Neuronal stem cell (in vitro differentiated cells): Measurements from ENCODE around the gene MOCS1.

ENCODE experiments used
- DNase-seq: peaks from one replicate; pipeline ENCODE4 v3.0.0-alpha.2; 2013; ENCODE audit warnings: low spot score
- H2AFZ ChIP-seq: one replicate; pipeline ENCODE4 v1.6.1; 2013; ENCODE audit warnings: mild to moderate bottlenecking, low read length, inconsistent platforms
- H2AK5ac ChIP-seq: 2 replicates; pipeline ENCODE4 v1.6.1; 2013; ENCODE audit warnings: low read depth, mild to moderate bottlenecking, inconsistent platforms, low read length, moderate library complexity, mixed read lengths
- H2BK120ac ChIP-seq: 2 replicates; pipeline ENCODE4 v1.6.1; 2013; ENCODE audit warnings: low read depth, mild to moderate bottlenecking, inconsistent platforms, low read length, moderate library complexity, mixed read lengths
- H2BK12ac ChIP-seq: one replicate; pipeline ENCODE4 v1.6.1; 2013; ENCODE audit warnings: low read length, inconsistent platforms
- H2BK15ac ChIP-seq: 2 replicates; pipeline ENCODE4 v1.6.1; 2013; ENCODE audit warnings: mild to moderate bottlenecking, low read length, inconsistent platforms, mixed read lengths
- H2BK5ac ChIP-seq: one replicate; pipeline ENCODE4 v1.6.1; 2013; ENCODE audit warnings: inconsistent platforms, mild to moderate bottlenecking, low read length, moderate library complexity
- H3K14ac ChIP-seq: one replicate; pipeline ENCODE4 v1.6.1; 2013; ENCODE audit warnings: low read length, inconsistent platforms
- H3K18ac ChIP-seq: 2 replicates; pipeline ENCODE4 v1.6.1; 2013; ENCODE audit warnings: low read length, inconsistent platforms
- H3K23ac ChIP-seq: 2 replicates; pipeline ENCODE4 v1.6.1; 2013; ENCODE audit warnings: low read depth, mild to moderate bottlenecking, mixed read lengths, low read length, inconsistent platforms; ENCODE audit not compliant: poor library complexity
- H3K27ac ChIP-seq: replicated peaks from 3 replicates; pipeline ENCODE4 v1.5.1; 2013; ENCODE audit warnings: low read length, inconsistent platforms
- H3K27me3 ChIP-seq, 3 experiments: 2 replicates each; pipeline ENCODE4 v1.6.1; 2013; ENCODE audit warnings: low read length in 3 of 3, mild to moderate bottlenecking in 2 of 3, inconsistent platforms in 1 of 3, low read depth in 1 of 3, mixed read lengths in 1 of 3, moderate library complexity in 1 of 3; ENCODE audit not compliant: control insufficient read depth in 3 of 3, insufficient read depth in 3 of 3
- H3K36me3 ChIP-seq, 2 donors: replicated peaks in 1 of 2; 2 replicates each; pipeline ENCODE4 v1.6.1; 2013; ENCODE audit warnings: low read length in 2 of 2; ENCODE audit not compliant: control insufficient read depth in 2 of 2, insufficient read depth in 2 of 2
- H3K4ac ChIP-seq: 2 replicates; pipeline ENCODE4 v1.6.1; 2013; ENCODE audit warnings: inconsistent platforms, mild to moderate bottlenecking, low read length, moderate library complexity
- H3K4me1 ChIP-seq, 2 donors: 1 replicate in 1 of 2; 2 replicates in 1 of 2; pipeline ENCODE4 v1.6.1; 2013; ENCODE audit warnings: low read length in 2 of 2, low read depth in 1 of 2; ENCODE audit not compliant: control insufficient read depth in 2 of 2, insufficient read depth in 1 of 2
- H3K4me2 ChIP-seq: one replicate; pipeline ENCODE4 v1.6.1; 2013; ENCODE audit warnings: mild to moderate bottlenecking, low read length, inconsistent platforms; ENCODE audit not compliant: insufficient read depth, poor library complexity, severe bottlenecking
- H3K4me3 ChIP-seq, 2 donors: 2 replicates each; pipeline ENCODE4 v1.5.1; 2013; ENCODE audit warnings: low read length in 2 of 2, mild to moderate bottlenecking in 2 of 2, inconsistent platforms in 1 of 2, moderate library complexity in 1 of 2
- H3K79me1 ChIP-seq: one replicate; pipeline ENCODE4 v1.6.1; 2013; ENCODE audit warnings: low read depth, mild to moderate bottlenecking, inconsistent platforms, low read length, moderate library complexity
- H3K9ac ChIP-seq: one replicate; pipeline ENCODE4 v1.6.1; 2013; ENCODE audit warnings: mild to moderate bottlenecking, low read depth, low read length, inconsistent platforms; ENCODE audit not compliant: poor library complexity
- H3K9me3 ChIP-seq, 2 donors: replicated peaks in 1 of 2; 2 replicates each; pipeline versions ENCODE3 to v1.6.1; 2013; ENCODE audit warnings: low read length in 2 of 2, mild to moderate bottlenecking in 2 of 2, inconsistent platforms in 1 of 2, low read depth in 1 of 2, mixed read lengths in 1 of 2, moderate library complexity in 1 of 2; ENCODE audit not compliant: control insufficient read depth in 2 of 2, insufficient read depth in 1 of 2
- H4K8ac ChIP-seq: one replicate; pipeline ENCODE4 v1.6.1; 2013; ENCODE audit warnings: low read depth, mild to moderate bottlenecking, inconsistent platforms, low read length, moderate library complexity
- H4K91ac ChIP-seq: one replicate; pipeline ENCODE4 v1.6.1; 2013; ENCODE audit warnings: low read length, low read depth, mild to moderate bottlenecking, inconsistent platforms; ENCODE audit not compliant: poor library complexity
- WGBS, 2 donors: extraction: QIAGEN DNeasy Blood & Tissue Kit; methylation state at CpG; one replicate each; pipeline ENCODE4 v1.1.7; 2013; ENCODE audit warnings: missing lambda C conversion rate in 2 of 2, mixed read lengths in 1 of 2; ENCODE audit not compliant: insufficient read length in 2 of 2, insufficient replicate concordance in 1 of 2; ENCODE audit errors: extremely low coverage in 2 of 2; 5-methylcytosine and 5-hydroxymethylcytosine counted together

MOCS1 gene

GRCh38 chr6:39929733-39930461, 4.4 kb downstream of the MOCS1 start:
- whole genome bisulfite sequencing, 2 donors = no CpG with 5 or more reads among the region's 11 CpGs
- Histone ChIP-seq H3K4me1 (peaks cover 3 to 12% of the 10 kb centered on the region in 2 donors), H3K4me3 (no peak overlapping the region), H2BK5ac (no peak overlapping the region), H3K79me1 (no peaks in the 10 kb centered on the region), H3K4me2 (no peak overlapping the region), H2BK15ac (no peak overlapping the region), H4K91ac (no peak overlapping the region), H3K9ac (no peak overlapping the region), H2BK12ac (no peak overlapping the region), H3K23ac (no peak overlapping the region), H3K4ac (no peak overlapping the region), H3K27ac (no peak overlapping the region), H2AK5ac (no peak overlapping the region), H3K27me3 (no peaks in the 10 kb centered on the region), H2BK120ac (no peak overlapping the region), H4K8ac (no peak overlapping the region), H3K14ac (no peak overlapping the region), H2AFZ (no peak overlapping the region), H3K18ac (no peak overlapping the region), H3K36me3 (peaks cover 4 to 6% of the 10 kb centered on the region in 2 donors), H3K9me3 (peaks cover 0 to 2% of the 10 kb centered on the region in 2 donors)
- DNase-seq = no peak

DNA sequence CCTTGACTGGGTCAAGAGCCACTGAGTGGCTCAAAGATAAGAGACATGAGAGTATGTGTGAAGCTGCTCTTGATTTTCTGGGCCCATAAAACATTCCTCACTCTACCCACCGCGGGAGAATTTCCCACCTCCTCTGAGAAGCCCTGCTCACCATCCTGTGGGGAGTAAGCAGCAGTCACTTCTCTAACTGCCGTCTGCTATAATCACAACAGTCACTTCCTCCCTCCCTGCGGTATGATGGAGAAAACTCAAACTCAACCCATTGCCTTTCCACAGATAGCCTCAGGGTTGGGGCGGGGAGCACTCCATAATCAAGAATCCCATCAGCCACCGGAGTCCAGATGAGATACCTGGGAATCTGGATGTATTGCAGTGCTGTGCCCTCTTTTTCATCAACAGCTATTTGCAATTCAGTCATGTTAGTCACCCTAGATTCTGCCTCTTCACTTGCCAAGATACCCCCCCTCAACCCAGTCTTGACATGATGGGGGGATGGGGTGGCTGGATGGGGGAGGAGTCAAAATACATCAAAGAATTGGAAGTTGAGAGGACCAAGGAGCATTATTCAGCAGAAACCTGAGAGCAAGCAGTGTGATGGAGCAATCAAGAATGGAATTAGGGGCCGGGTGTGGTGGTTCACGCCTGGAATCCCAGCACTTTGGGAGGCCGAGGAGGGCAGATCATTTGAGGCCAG, 5.1 kb downstream of the MOCS1 start:
- Histone ChIP-seq H2BK15ac (no peak overlapping the region), H3K14ac (no peak overlapping the region), H2BK5ac (no peak overlapping the region), H3K9me3 (peaks cover 0 to 2% of the 10 kb centered on the region in 2 donors), H4K8ac (no peak overlapping the region), H3K4ac (no peak overlapping the region), H2AK5ac (no peak overlapping the region), H3K27ac (no peak overlapping the region), H2AFZ (no peak overlapping the region), H3K4me1 (peaks cover 3 to 12% of the 10 kb centered on the region in 2 donors), H3K9ac (no peak overlapping the region), H2BK12ac (no peak overlapping the region), H3K36me3 (peaks cover 5 to 7% of the 10 kb centered on the region in 2 donors), H4K91ac (no peak overlapping the region), H3K4me3 (no peak overlapping the region), H2BK120ac (no peak overlapping the region), H3K23ac (no peak overlapping the region), H3K18ac (no peak overlapping the region), H3K79me1 (no peaks in the 10 kb centered on the region), H3K4me2 (no peak overlapping the region), H3K27me3 (no peaks in the 10 kb centered on the region)
- DNase-seq = no peak
- no CpG with 5 or more reads among the region's 9 CpGs for WGBS, 2 donors

- Histone ChIP-seq H3K9me3 (peaks cover 0 to 2% of the 10 kb centered on the region in 2 donors), H3K4ac (no peak overlapping the region), H2AK5ac (no peak overlapping the region), H3K27ac (no peak overlapping the region), H3K4me1 (peaks cover 0 to 6% of the 10 kb centered on the region in 2 donors), H2BK5ac (no peak overlapping the region), H3K9ac (no peak overlapping the region), H2BK12ac (no peak overlapping the region), H3K23ac (no peak overlapping the region), H2AFZ (no peak overlapping the region), H3K36me3 (peaks cover 7 to 8% of the 10 kb centered on the region in 2 donors), H3K14ac (no peak overlapping the region), H3K4me3 (no peak overlapping the region), H4K8ac (no peak overlapping the region), H3K18ac (no peak overlapping the region), H3K79me1 (peaks cover 3% of the 10 kb centered on the region), H3K4me2 (no peak overlapping the region), H3K27me3 (peaks cover 0 to 1% (median 0%) of the 10 kb centered on the region in 3 experiments), H4K91ac (no peak overlapping the region), H2BK15ac (no peak overlapping the region), H2BK120ac (no peak overlapping the region)
- no peak for DNase-seq
- WGBS, 2 donors = no CpG with 5 or more reads among the region's 11 CpGs
Measured at GRCh38 chr6:39927159-39927558, 7.1 kb downstream of the MOCS1 start.

GRCh38 chr6:39926668-39927067, 7.6 kb downstream of the MOCS1 start:
- Histone ChIP-seq H2BK12ac (no peak overlapping the region), H3K4me2 (no peak overlapping the region), H3K4me1 (peaks cover 0 to 2% of the 10 kb centered on the region in 2 donors), H3K4me3 (no peak overlapping the region), H3K14ac (no peak overlapping the region), H3K4ac (no peak overlapping the region), H3K23ac (no peak overlapping the region), H3K9ac (no peak overlapping the region), H3K27me3 (peaks cover 0 to 1% (median 0%) of the 10 kb centered on the region in 3 experiments), H3K9me3 (peaks cover 0 to 2% of the 10 kb centered on the region in 2 donors), H3K79me1 (peaks cover 3% of the 10 kb centered on the region), H2BK5ac (no peak overlapping the region), H2BK120ac (no peak overlapping the region), H3K36me3 (peaks cover 7 to 8% of the 10 kb centered on the region in 2 donors), H4K91ac (no peak overlapping the region), H2AFZ (no peak overlapping the region), H2AK5ac (no peak overlapping the region), H4K8ac (no peak overlapping the region), H3K18ac (no peak overlapping the region), H2BK15ac (no peak overlapping the region), H3K27ac (no peak overlapping the region)
- no peak for DNase-seq
- no CpG with 5 or more reads among the region's 3 CpGs for WGBS, 2 donors
